HepG2 (cell line): ENCODE data around the gene PDE9A. TPM values are rescaled to one million over a fixed set of nuclear protein-coding genes. Genes with fewer than 3 reads are reported as not detected.

ENCODE experiments used
- CBFB ChIP-seq: sonication (generic); formaldehyde crosslinking; IDR thresholded peaks from 2 replicates; pipeline ENCODE4 v1.4.0; 2020; ENCODE audit warnings: missing genetic modification reagents
- CCAR2 ChIP-seq: fragments of 200-400 bp; formaldehyde crosslinking; optimal IDR thresholded peaks from 2 replicates; pipeline ENCODE3; 2018; ENCODE audit warnings: low read depth, mild to moderate bottlenecking, low read length, moderate library complexity
- E2F5 ChIP-seq: sonication (generic); formaldehyde crosslinking; conservative IDR thresholded peaks from 2 replicates; pipeline ENCODE4 v1.4.0; 2020; ENCODE audit warnings: missing genetic modification reagents
- HMGA1 ChIP-seq: sonication (generic); formaldehyde crosslinking; conservative IDR thresholded peaks from 2 replicates; pipeline ENCODE4 v1.4.0; 2020; ENCODE audit warnings: missing genetic modification reagents
- HOXA9 ChIP-seq: sonication (generic); formaldehyde crosslinking; IDR thresholded peaks from 2 replicates; pipeline ENCODE4 v1.8.1; 2022; ENCODE audit warnings: missing genetic modification reagents, mild to moderate bottlenecking, moderate library complexity, borderline replicate concordance
- JUN ChIP-seq: sonication (generic); formaldehyde crosslinking; IDR thresholded peaks from 2 replicates; pipeline ENCODE4 v1.4.0; 2020; ENCODE audit warnings: mild to moderate bottlenecking, missing genetic modification reagents
- NFE2 ChIP-seq: sonication (generic); formaldehyde crosslinking; IDR thresholded peaks from 2 replicates; pipeline ENCODE4 v1.4.0; 2020; ENCODE audit warnings: missing genetic modification reagents
- NONO ChIP-seq, 2 experiments: fragments of 450-650 bp in 1 of 2; sonication (generic) in 1 of 2; formaldehyde crosslinking in 1 of 2; IDR thresholded peaks in 1 of 2; conservative IDR thresholded peaks in 1 of 2; 2 replicates each; pipeline versions ENCODE4 v1.6.1 to v1.8.0; 2017 to 2022; ENCODE audit warnings: mild to moderate bottlenecking in 1 of 2, missing genetic modification reagents in 1 of 2, moderate library complexity in 1 of 2
- PAWR ChIP-seq: sonication (generic); formaldehyde crosslinking; IDR thresholded peaks from 2 replicates; pipeline ENCODE4 v1.4.0; 2020; ENCODE audit warnings: missing genetic modification reagents, mild to moderate bottlenecking, borderline replicate concordance
- PHF21A ChIP-seq: sonication (generic); formaldehyde crosslinking; IDR thresholded peaks from 2 replicates; pipeline ENCODE4 v1.5.0; 2020; ENCODE audit warnings: mild to moderate bottlenecking, missing genetic modification reagents
- RBFOX2 ChIP-seq: fragments of 200-400 bp; formaldehyde crosslinking; IDR thresholded peaks from 2 replicates; pipeline ENCODE4 v1.6.1; 2017; ENCODE audit warnings: low read depth, mild to moderate bottlenecking, low read length
- SKI ChIP-seq: fragments of 450-650 bp; IDR thresholded peaks from one replicate; pipeline ENCODE4 v1.6.1; 2018; ENCODE audit warnings: mild to moderate bottlenecking; ENCODE audit not compliant: partially characterized antibody
- SMC3 ChIP-seq: IDR thresholded peaks from 2 replicates; pipeline ENCODE4 v1.6.1; 2011; ENCODE audit warnings: low read length, improper control_type of control experiment
- TBP ChIP-seq: sonication (generic); formaldehyde crosslinking; IDR thresholded peaks from 2 replicates; pipeline ENCODE4 v1.5.0; 2020; ENCODE audit warnings: missing genetic modification reagents
- TRAFD1 ChIP-seq: sonication (generic); formaldehyde crosslinking; IDR thresholded peaks from 2 replicates; pipeline ENCODE4 v1.5.1; 2020; ENCODE audit warnings: missing genetic modification reagents, mild to moderate bottlenecking, borderline replicate concordance
- ZFP82 ChIP-seq: sonication (generic); formaldehyde crosslinking; IDR thresholded peaks from 2 replicates; pipeline ENCODE4 v1.5.1; 2020; ENCODE audit warnings: mild to moderate bottlenecking, missing genetic modification reagents, borderline replicate concordance
- ZNF20 ChIP-seq: sonication (generic); formaldehyde crosslinking; IDR thresholded peaks from 2 replicates; pipeline ENCODE4 v1.4.0; 2020; ENCODE audit warnings: mild to moderate bottlenecking, moderate library complexity, missing genetic modification reagents
- ZNF280B ChIP-seq: sonication (generic); formaldehyde crosslinking; IDR thresholded peaks from 2 replicates; pipeline ENCODE4 v1.5.0; 2020; ENCODE audit warnings: missing genetic modification reagents, mild to moderate bottlenecking, borderline replicate concordance
- ZNF337 ChIP-seq: sonication (generic); formaldehyde crosslinking; IDR thresholded peaks from 2 replicates; pipeline ENCODE4 v1.5.1; 2020; ENCODE audit warnings: missing genetic modification reagents, low read depth, mild to moderate bottlenecking, borderline replicate concordance
- ZNF414 ChIP-seq: sonication (generic); formaldehyde crosslinking; IDR thresholded peaks from 2 replicates; pipeline ENCODE4 v1.5.0; 2020; ENCODE audit warnings: missing genetic modification reagents
- ZNF468 ChIP-seq: sonication (generic); formaldehyde crosslinking; IDR thresholded peaks from 2 replicates; pipeline ENCODE4 v1.8.0; 2022; ENCODE audit warnings: mild to moderate bottlenecking, moderate library complexity, missing genetic modification reagents
- ZNF615 ChIP-seq: sonication (generic); formaldehyde crosslinking; IDR thresholded peaks from 2 replicates; pipeline ENCODE4 v1.5.0; 2020; ENCODE audit warnings: mild to moderate bottlenecking, missing genetic modification reagents, borderline replicate concordance
- ZNF770 ChIP-seq: sonication (generic); formaldehyde crosslinking; IDR thresholded peaks from 2 replicates; pipeline ENCODE4 v1.5.0; 2020; ENCODE audit warnings: mild to moderate bottlenecking, missing genetic modification reagents
- polyA plus RNA-seq, 8 experiments: library from polyadenylated mRNA; depleted of rRNA in 3 of 8; stranded (reverse) in 7 of 8; unstranded in 1 of 8; fragments of >200 nt; fragmentation: Illumina TruSeq in 4 of 8; extraction: Trizol in 4 of 8; gene quantifications; 2 replicates each; pipeline versions ENCODE4 v1.2.1 to v1.2.3, GENCODE V29; 2011 to 2016; ENCODE audit warnings: low read depth in 4 of 8, missing spikeins in 1 of 8, mixed read lengths in 1 of 8; ENCODE audit not compliant: insufficient read depth in 1 of 8
- total RNA-seq, 5 experiments: library from RNA; depleted of rRNA; stranded (reverse); fragments of >200 nt; fragmentation: Illumina TruSeq; extraction: Trizol; gene quantifications; 2 replicates each; pipeline ENCODE4 v1.2.3, GENCODE V29; 2016; ENCODE audit warnings: low read depth in 1 of 5

PDE9A gene
- total and polyA plus RNA-seq, 2 of the 13 experiments (the other 11 are each of a cell fraction or from before 2014, with no cell fraction given) = 4.6 to 19.7 TPM

GRCh38 chr21:42733037-42733627 lies 79.7 kb downstream of the PDE9A start (continued):
- no peak for TF ChIP-seq HOXA9 (CRISPR knock-in tag)
- TF ChIP-seq ZNF414 = 0 out of 2 replicates have a peak, but pooled peaks have one; percentile 17
- TF ChIP-seq JUN (CRISPR knock-in tag) = no peak
- TF ChIP-seq ZNF337 (CRISPR knock-in tag) = no peak
- no peak for TF ChIP-seq SMC3
- TF ChIP-seq CBFB (CRISPR knock-in tag) = no peak
- TF ChIP-seq PHF21A (CRISPR knock-in tag) = no peak
- TF ChIP-seq NONO (IDR thresholded peaks at IDR 0.05) = no peak
- TF ChIP-seq NONO (CRISPR knock-in tag; conservative IDR thresholded peaks at IDR 0.05) = no peak
- TF ChIP-seq TBP (CRISPR knock-in tag) = no peak
- no peak for TF ChIP-seq SKI
- TF ChIP-seq RBFOX2 = no peak
- no peak for TF ChIP-seq ZNF280B (CRISPR knock-in tag)
- TF ChIP-seq ZFP82 (CRISPR knock-in tag) = peak; percentile 16; the same call in 1 of the 2 replicates
- TF ChIP-seq E2F5 (CRISPR knock-in tag) = no peak
- TF ChIP-seq ZNF770 (CRISPR knock-in tag) = no peak
- no peak for TF ChIP-seq ZNF468 (CRISPR knock-in tag)
- no peak for TF ChIP-seq NFE2 (CRISPR knock-in tag)
- no peak for TF ChIP-seq ZNF615 (CRISPR knock-in tag)
- no peak for TF ChIP-seq HMGA1 (CRISPR knock-in tag)
- no peak for TF ChIP-seq CCAR2
- no peak for TF ChIP-seq PAWR (CRISPR knock-in tag)
- TF ChIP-seq ZNF20 (CRISPR knock-in tag) = no peak
- no peak for TF ChIP-seq TRAFD1 (CRISPR knock-in tag)
